CD1c-positive myeloid dendritic cell (primary cell): ENCODE measurements around the gene TGIF2LY.
"Not testable (repeated sequence)": the region's sequence is repeated elsewhere in the genome, so short reads cannot be mapped to it uniquely, and the experiment has no call there.

Experiments
- DNase-seq: peaks from one replicate; pipeline ENCODE4 v3.0.0-alpha.2; 2016; ENCODE audit errors: extremely low spot score

TGIF2LY gene

GRCh38 chrY:3578767-3579166 is at the start of gene TGIF2LY:
TSS of gene TGIF2LY (plus strand) at chrY:3579067. CDS start at chrY:3579245, 178 bp downstream.
- not testable (repeated sequence) for DNase-seq
